Right kidney (tissue), 9 donors: ENCODE results near the gene DMRTA1.
"Not testable (repeated sequence)": the region's sequence is repeated elsewhere in the genome, so short reads cannot be mapped to it uniquely, and the experiment has no call there.

ENCODE experiments used
- DNase-seq: peaks from one replicate; pipeline ENCODE4 v3.0.0-alpha.2; 2016
- long read RNA-seq, 8 donors: transcript quantifications; one replicate each; lab custom pipeline, GENCODE V29; 2026

The DMRTA1 gene
- long read RNA-seq, donor 1, full-length matches to known transcripts = 1 of 1 reads
- long read RNA-seq, donor 1, partial matches to known transcripts = 0 of 1 reads
- long read RNA-seq, donor 1, other reads (novel, unspliced or antisense) = 0 of 1 reads
- long read RNA-seq, donor 2, full-length matches to known transcripts = 4 of 4 reads
- long read RNA-seq, donor 2, partial matches to known transcripts = 0 of 4 reads
- long read RNA-seq, donor 2, other reads (novel, unspliced or antisense) = 0 of 4 reads
- long read RNA-seq, donor 3 = 0 reads
- long read RNA-seq, donor 4, full-length matches to known transcripts = 2 of 2 reads
- long read RNA-seq, donor 4, partial matches to known transcripts = 0 of 2 reads
- long read RNA-seq, donor 4, other reads (novel, unspliced or antisense) = 0 of 2 reads
- long read RNA-seq, donor 5 = 0 reads
- long read RNA-seq, donor 6 = 0 reads
- long read RNA-seq, donor 7, full-length matches to known transcripts = 2 of 2 reads
- long read RNA-seq, donor 7, partial matches to known transcripts = 0 of 2 reads
- long read RNA-seq, donor 7, other reads (novel, unspliced or antisense) = 0 of 2 reads
- long read RNA-seq, donor 8, full-length matches to known transcripts = 1 of 1 reads
- long read RNA-seq, donor 8, partial matches to known transcripts = 0 of 1 reads
- long read RNA-seq, donor 8, other reads (novel, unspliced or antisense) = 0 of 1 reads

GRCh38 chr9:22446589-22446949, at the start of gene DMRTA1:
DMRTA1 (plus strand) TSS chr9:22446824; CDS start chr9:22447066, 242 bp downstream.
- DNase-seq = no peak

DNA sequence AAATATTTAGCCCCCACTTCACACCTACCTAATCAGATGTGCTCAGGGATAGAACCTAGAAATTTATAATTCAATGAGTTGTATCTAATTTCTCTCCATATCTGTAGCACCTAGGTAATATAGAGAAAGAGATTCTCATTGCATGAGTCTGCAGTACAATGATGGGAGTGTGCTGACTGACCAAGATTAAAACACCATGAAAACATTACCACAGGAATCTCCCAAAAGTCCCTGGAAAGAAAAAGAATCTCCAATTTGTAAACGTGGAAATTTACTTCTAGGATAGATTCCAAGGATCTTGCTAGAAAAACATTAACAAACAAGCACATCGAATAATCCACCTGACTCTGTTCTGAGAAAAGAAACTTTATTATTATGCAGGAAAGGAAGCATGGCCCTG, 45.0 kb upstream of the DMRTA1 start:
- no peak for DNase-seq

DNA sequence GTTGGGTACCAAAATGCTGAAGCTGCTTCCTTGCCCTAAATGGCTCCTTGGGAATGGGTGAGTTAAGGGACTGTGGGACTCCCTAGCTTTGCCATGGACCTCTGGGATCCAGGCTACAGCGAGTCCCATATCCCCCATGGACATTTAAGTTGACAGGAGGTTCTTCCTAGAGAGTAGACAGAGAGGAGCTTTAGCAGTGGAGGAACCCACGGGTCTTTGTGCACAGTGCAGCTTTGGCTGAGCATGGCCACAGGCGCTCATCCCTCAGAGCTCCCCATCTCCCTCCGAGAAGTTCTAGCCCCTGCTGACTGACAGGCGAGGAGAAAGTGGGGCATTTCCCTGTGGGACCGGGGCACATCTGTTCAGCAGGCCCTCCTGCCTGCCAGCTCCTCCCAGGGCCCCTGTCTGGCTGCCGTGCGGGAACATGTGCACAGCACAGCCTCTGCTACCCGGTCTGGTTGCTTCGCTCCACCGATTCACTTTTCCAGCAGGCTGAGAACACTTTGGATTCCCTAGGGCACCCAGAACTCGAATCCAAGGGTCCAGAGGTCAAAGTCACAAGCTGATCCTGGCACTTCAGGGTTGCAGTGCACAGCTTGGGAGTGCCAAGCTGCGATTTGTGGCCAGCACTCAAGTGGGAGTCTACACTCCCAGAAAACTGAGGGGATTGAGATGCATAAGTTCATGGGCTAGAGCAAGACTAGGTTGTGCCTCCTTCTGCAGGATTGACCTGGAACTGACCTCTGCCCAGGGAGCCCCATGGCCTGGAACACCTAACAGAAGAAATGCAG, 40.6 kb upstream of the DMRTA1 start:
- no peak for DNase-seq

- DNase-seq = no peak
These were observed 32.7 kb upstream of the DMRTA1 start for GRCh38 chr9:22413884-22414283.

GRCh38 chr9:22415941-22416691, 30.5 kb upstream of the DMRTA1 start:
- no peak for DNase-seq

DNA sequence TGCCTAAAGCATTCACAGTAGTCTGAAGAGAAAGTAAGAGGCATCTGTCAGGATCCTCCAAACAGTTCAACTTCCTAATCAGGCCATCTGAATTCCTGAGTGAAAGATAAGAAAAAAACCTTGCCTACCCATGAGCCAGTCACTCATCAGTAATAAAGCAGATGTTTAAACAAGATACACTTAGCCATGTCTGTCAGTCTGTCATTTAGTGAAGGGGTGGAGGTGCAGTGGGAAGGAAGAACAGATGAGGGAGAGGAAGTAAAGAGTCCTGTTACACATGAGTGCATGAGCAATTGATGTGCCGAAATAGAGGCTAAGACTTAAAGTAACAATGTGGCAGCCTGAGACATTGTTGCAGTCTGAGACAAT, 29.9 kb upstream of the DMRTA1 start:
- DNase-seq = no peak

- no peak for DNase-seq
These were observed 23.1 kb upstream of the DMRTA1 start for GRCh38 chr9:22423566-22423965.

- no peak for DNase-seq
These were observed 22.0 kb upstream of the DMRTA1 start for GRCh38 chr9:22424616-22425015.

- DNase-seq = no peak
These were observed 21.1 kb upstream of the DMRTA1 start for GRCh38 chr9:22425551-22425950.

DNA sequence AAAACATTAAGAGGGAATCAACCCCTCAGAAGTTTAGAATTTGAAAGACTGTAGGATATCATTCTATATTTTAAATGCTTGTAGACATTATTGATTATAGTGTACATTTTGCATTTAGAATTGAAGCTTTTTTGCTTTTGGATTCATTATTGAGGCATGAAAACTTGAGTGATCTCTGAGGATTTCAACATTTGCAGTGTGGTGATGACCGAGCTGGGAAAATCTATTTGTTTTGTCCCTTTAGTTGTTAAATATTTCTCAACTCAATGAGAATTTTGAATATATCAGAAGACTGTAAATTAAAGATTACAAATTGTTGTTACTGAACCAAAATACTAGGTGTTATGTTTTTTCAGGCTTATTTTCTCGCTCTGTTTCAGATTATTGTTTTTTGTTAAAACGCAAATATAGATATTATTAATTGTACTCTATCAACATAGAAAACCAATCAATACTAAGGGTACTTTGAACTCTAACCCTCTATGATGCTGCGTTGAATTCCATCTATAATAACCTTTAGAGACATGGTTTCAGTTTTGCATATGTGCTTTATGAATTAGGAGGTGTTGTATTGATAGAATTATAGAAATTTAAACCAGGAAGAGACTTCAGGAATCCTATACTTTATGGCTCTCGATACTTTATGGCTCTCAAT, 19.3 kb upstream of the DMRTA1 start:
- DNase-seq = no peak

- DNase-seq = no peak
These were observed 12.9 kb upstream of the DMRTA1 start for GRCh38 chr9:22433691-22434090.

GRCh38 chr9:22435252-22435651, 11.4 kb upstream of the DMRTA1 start:
- not testable (repeated sequence) for DNase-seq

DNA sequence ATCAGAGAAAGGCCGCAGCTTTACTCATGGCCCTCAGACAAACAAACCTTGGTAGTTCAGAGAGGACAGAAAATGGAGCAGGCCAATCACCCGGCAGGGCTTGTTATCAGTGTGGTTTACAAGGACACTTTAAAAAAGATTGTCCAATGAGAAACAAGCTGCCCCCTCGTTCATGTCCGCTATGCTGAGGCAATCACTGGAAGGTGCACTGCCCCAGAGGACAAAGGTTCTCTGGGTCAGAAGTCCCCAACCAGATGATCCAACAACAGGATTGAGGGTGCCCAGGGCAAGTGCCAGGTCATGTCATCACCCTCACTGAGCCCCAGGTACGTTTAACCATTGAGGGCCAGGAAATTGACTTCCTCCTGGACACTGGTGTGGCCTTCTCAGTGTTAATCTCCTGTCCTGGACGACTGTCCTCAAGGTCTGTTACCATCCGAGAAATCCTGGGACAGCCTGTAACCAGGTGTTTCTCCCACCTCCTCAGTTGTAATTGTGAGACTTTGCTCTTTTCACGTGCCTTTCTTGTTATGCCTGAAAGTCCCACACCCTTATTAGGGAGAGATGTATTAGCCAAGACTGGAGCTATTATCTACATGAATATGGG, 9.1 kb upstream of the DMRTA1 start:
- DNase-seq = not testable (repeated sequence)

- no peak for DNase-seq
These were observed 5.8 kb upstream of the DMRTA1 start for GRCh38 chr9:22440841-22441240.

DNA sequence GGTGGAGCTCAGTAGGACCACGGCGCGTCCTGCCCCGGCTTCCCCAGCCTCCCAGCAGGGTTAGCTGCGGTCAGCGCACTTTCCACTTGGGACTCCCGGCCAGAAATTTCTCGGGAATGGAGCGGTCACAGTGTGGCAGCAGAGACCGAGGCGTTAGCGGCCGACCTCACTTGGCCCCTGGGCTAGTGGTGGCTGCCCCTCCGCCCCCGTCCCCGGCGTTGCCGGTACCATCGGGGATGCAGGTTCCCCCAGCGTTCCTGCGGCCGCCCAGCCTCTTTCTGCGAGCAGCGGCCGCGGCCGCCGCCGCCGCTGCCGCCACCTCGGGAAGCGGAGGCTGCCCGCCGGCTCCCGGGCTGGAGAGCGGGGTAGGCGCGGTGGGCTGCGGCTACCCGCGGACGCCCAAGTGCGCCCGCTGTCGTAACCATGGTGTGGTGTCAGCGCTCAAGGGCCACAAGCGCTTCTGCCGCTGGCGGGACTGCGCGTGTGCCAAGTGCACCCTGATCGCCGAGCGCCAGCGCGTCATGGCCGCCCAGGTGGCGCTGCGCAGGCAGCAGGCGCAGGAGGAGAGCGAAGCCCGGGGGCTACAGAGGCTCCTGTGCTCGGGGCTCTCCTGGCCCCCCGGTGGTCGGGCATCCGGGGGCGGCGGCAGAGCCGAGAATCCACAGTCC, 460 bp downstream of the DMRTA1 start:
- peak; percentile 90 for DNase-seq

GRCh38 chr9:22447618-22448305, 1.1 kb downstream of the DMRTA1 start:
- peak; percentile 7 for DNase-seq

- DNase-seq = no peak
These were observed 3.1 kb downstream of the DMRTA1 start for GRCh38 chr9:22449719-22450118.

DNA sequence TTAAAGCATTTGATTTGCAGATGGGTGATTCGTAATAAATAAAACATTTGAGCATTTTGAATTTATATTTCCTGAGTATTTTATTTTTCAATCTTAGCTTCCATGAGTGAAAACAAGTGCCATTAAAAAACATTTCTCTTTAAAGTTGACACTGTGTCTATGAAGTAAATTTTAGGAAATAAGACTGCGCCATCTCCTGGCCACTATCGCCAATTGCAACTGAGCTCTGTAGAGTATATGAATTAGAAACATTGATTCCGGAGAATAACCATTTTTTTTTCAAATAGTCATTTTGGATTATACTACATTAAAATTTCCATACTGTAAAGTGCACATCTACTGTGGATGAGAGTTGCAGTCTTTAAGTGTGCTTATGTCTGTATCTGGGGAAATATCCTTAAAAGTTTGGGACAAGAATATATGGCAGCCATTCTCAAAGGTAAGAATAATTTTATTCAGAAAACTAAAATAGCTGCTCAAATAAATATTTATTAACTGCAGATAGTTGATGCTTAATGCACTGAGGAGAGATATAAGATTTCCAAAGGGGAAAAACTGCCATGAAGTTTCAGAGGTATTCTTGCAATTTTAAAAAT, 5.9 kb downstream of the DMRTA1 start:
- no peak for DNase-seq

DNA sequence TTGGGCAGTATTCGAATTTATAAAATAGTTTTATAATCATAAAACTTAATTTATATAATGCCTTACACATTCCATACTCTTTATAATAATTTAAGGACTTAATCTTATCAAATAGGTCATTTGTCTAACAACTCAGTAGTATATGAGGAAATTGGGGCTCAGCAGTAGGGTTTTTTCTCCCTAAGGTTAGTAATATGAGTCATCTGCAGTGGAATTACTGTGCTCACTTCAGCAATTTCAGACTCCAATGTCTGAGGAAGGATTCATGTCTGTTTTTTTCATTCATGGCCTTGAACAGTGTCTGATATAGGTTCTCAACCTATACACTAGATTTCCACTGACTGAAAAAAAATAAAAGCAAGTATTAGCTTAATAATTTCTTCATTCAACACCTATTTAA, 7.4 kb downstream of the DMRTA1 start:
- no peak for DNase-seq

DNA sequence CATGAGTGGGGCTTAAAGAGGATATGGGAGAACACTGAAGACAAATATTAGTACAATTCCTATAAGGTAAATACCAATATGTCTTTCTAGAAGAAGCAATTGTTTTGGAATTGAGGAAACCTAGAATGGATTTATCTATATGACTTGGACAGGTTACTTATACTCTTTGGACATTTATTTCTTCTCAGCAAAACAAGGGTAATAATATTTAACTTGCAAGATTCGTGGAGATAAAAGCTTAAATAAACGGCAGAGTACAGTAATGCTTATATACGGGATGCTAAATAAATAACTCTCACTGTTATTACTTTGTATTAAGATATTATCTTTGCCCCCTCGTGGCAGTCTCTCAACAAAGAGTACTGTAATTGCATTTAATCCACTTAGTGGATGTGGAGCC, 8.6 kb downstream of the DMRTA1 start:
- no peak for DNase-seq
